Measurements from ENCODE around the gene CDH6.

Gene CDH6

GRCh38 chr5:31268256-31268655, 74.8 kb downstream of the CDH6 start:
- no peak for DNase-seq

GRCh38 chr5:31268686-31269085, 75.2 kb downstream of the CDH6 start:
- no peak for DNase-seq

GRCh38 chr5:31269259-31269658, 75.8 kb downstream of the CDH6 start:
- no peak for DNase-seq

GRCh38 chr5:31270396-31270795, 76.9 kb downstream of the CDH6 start:
- DNase-seq, result no peak

- no peak for DNase-seq
Measured at GRCh38 chr5:31271567-31271966, 78.1 kb downstream of the CDH6 start.

GRCh38 chr5:31273161-31273560, 79.7 kb downstream of the CDH6 start:
- DNase-seq, result no peak

GRCh38 chr5:31273631-31274378, 80.3 kb downstream of the CDH6 start:
- DNase-seq, result no peak

GRCh38 chr5:31280210-31280609, 86.7 kb downstream of the CDH6 start:
- DNase-seq, result no peak

GRCh38 chr5:31283326-31283725, 89.8 kb downstream of the CDH6 start:
- no peak for DNase-seq

GRCh38 chr5:31285025-31285424, 91.5 kb downstream of the CDH6 start:
- DNase-seq, result no peak

GRCh38 chr5:31287985-31288384, 94.5 kb downstream of the CDH6 start:
- no peak for DNase-seq

- no peak for DNase-seq
Measured at GRCh38 chr5:31289429-31289828, 95.9 kb downstream of the CDH6 start.

GRCh38 chr5:31291323-31291854, 97.9 kb downstream of the CDH6 start:
- no peak for DNase-seq

- no peak for DNase-seq
Measured at GRCh38 chr5:31300501-31300900, 107.0 kb downstream of the CDH6 start.

- DNase-seq, result no peak
Measured at GRCh38 chr5:31301833-31302232, 108.3 kb downstream of the CDH6 start.

- DNase-seq, result no peak
Measured at GRCh38 chr5:31303688-31304087, 110.2 kb downstream of the CDH6 start.

- DNase-seq, result no peak
Measured at GRCh38 chr5:31317665-31318064, 124.2 kb downstream of the CDH6 start.

- no peak for DNase-seq
Measured at GRCh38 chr5:31319335-31319734, 125.8 kb downstream of the CDH6 start.

- no peak for DNase-seq
Measured at GRCh38 chr5:31322946-31323345, 129.5 kb downstream of the CDH6 start.

- DNase-seq, result no peak
Measured at GRCh38 chr5:31324842-31325241, 131.4 kb downstream of the CDH6 start.

GRCh38 chr5:31328040-31328733, 134.7 kb downstream of the CDH6 start:
- no peak for DNase-seq

GRCh38 chr5:31329715-31330114, 136.2 kb downstream of the CDH6 start:
- DNase-seq, result no peak

- DNase-seq, result no peak
Measured at GRCh38 chr5:31332160-31332559, 138.7 kb downstream of the CDH6 start.

- DNase-seq, result no peak
Measured at GRCh38 chr5:31333475-31333874, 140.0 kb downstream of the CDH6 start.
